Fibroblast of skin of right biceps (primary cell): ENCODE data around the gene GPC3.
A peak's percentile ranks its signal among the peaks of the same experiment; 100 is the strongest.
"Not testable (repeated sequence)": the region's sequence is repeated elsewhere in the genome, so short reads cannot be mapped to it uniquely, and the experiment has no call there.

Source experiments
- DNase-seq: peaks from one replicate; pipeline ENCODE4 v3.0.0-alpha.2; 2013

The GPC3 gene

DNA sequence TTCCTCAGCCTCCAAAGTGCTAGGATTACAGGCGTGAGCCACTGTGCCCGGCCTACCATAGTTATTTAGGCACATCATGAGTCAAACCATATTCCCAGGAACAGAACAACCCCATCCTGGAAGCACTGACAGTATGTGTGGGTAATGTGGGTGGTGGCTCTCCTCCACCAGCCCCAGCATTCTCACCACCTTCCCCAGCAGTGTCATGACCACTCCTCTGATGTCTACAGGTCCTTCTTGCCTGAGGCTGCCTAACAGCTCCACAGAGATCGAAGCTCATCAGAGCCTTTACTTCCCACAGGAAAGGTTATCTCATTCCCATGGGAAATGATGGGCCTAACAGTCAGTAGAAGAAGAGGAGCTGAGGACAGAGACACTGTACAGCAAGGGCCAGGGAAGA is 440.6 kb downstream of the GPC3 start:
- DNase-seq = no peak

DNA sequence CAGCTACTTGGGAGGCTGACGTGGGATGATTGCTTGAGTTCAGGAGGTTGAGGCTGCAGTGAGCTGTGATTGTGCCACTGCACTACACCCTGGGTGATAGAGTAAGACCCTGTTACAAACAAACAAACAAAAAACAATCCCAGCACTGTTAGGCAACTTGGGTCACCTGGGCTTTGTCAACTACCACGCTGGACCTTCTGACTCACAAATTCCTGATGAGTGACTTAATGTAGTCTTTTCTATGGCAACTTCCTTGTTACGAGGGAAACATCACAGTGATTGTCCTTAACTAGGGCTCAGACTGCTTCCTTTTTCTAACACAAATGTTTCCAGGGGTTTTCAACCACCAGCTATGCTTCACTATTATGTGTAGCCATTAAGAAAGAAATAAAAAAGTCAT is 441.3 kb downstream of the GPC3 start:
- DNase-seq = peak; percentile 75

DNA sequence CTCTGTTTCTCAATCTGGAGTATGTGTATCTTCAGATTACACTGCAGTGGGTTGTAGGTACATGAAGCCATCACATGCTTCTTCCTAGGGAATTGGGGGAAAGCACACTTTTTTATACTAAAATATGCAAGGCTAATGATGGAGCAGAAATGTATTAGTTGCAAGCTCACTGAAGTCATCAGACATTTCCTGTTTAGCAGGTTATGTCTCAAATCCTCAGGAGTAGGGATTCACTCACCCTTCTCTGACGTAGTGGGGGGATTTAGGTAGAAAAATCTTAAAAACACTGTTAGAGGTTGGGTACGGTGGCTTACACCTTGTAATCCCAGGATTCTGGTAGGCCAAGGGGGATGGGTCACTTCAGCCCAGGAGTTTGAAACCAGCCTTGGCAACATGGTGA is 441.7 kb downstream of the GPC3 start:
- no peak for DNase-seq

- peak; percentile 59 for DNase-seq
These were observed 442.9 kb downstream of the GPC3 start for GRCh38 chrX:133542476-133542875.

- DNase-seq = no peak
These were observed 444.4 kb downstream of the GPC3 start for GRCh38 chrX:133541021-133541420.

- DNase-seq = no peak
These were observed 447.2 kb downstream of the GPC3 start for GRCh38 chrX:133538148-133538547.

DNA sequence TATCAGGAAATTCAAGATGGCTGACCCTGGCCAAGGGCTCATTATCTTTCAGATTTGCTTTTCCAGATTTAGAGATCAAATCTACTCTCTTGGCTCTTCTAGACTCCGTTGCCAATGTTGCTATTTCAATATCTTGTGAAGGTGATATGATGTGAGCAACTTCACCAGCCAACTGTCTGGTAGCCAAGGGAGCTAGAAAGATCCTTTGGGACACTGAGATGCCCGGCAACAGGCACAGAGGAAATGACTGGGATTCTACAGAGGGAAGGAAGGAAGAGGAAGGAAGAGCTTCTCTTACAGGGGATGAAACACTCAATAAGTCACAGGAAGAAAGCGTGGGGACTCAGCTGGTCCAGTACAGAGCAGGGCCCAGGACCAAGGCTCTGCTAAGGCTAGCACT is 448.3 kb downstream of the GPC3 start:
- no peak for DNase-seq

GRCh38 chrX:133535066-133535465 is 450.3 kb downstream of the GPC3 start:
- DNase-seq = no peak

GRCh38 chrX:133534172-133534571 is 451.2 kb downstream of the GPC3 start:
- DNase-seq = no peak

DNA sequence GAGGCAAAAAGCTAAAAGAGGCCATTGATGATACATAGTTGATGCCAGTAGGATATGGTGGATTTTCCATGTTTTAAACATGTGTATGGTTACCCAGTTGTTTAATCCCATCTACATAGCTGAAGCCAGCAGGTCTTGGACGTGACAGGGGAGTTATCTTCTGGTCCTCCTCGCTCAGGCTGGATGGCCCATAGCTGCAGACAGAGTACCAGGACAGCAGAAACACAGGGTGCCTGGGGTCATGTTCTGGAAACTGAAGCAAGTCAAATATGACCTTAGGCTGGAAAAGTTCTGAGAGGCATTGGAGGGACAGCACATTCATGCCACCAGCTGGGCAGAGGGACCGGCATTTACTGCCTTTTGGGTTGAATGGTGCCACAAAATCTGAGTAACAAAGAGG is 452.1 kb downstream of the GPC3 start:
- DNase-seq = no peak

DNA sequence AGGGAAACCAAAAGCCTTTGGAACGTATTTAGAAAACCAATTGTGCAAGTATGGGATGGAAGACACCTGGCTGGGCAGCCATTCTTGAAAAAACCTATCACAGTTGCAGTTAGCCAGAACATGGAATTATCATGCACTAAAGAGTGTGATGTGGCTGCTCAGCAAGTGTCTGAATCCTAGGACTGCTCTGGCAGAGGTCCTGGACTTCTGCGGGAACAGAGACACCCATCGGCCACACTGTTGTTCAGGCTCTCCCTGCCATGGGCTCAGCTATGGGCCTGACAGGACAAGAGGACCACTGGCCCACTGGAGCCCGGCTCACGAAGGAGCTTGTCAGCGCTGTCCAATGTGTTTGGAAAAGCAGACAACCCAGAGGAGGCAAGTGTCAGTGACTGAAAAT is 454.4 kb downstream of the GPC3 start:
- DNase-seq = no peak

- no peak for DNase-seq
These were observed 455.8 kb downstream of the GPC3 start for GRCh38 chrX:133529578-133529977.

- no peak for DNase-seq
These were observed 457.6 kb downstream of the GPC3 start for GRCh38 chrX:133527825-133528224.

DNA sequence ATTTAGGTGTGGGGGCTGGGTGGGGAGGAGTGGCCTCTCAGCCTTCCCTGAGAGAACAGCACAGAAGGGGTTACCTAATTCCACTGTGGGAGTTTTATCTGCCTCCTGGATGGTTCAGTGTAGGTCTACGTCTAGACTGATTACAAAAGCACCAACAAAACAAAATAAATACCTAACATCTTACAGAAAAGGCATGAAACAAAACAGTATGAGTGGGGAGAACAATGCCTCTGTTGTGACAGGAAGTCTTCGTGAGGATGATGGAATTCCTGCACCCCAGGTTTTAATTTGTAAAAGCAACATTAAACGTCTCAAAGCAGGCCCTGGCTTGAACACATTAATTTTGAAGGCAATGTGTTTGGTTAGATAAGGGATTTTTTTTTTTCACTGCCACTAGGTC is 458.0 kb downstream of the GPC3 start:
- DNase-seq = no peak

GRCh38 chrX:133526773-133527172 is 458.6 kb downstream of the GPC3 start:
- DNase-seq = not testable (repeated sequence)

- no peak for DNase-seq
These were observed 461.9 kb downstream of the GPC3 start for GRCh38 chrX:133523526-133523925.

DNA sequence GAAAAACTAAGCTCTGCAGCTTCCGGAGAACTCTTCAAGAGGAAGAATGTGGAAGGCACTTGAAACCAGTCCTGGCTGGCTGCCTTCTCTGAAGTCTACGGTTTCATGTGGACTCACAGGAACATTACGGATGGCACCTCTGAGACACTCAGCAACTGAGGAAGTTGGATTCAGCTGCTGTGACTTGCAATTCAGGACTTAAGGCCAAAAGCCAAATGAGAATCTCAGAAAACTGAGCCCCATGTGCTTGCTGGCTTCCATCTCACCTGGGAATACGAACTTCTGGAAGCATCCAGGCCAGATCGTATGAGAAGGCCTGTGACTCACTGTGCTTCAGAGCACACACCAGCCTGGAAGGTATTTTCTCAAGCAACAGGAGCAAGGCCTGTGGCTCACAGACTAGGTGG is 462.3 kb downstream of the GPC3 start:
- peak; percentile 43 for DNase-seq

GRCh38 chrX:133516686-133517085 is 468.7 kb downstream of the GPC3 start:
- no peak for DNase-seq

DNA sequence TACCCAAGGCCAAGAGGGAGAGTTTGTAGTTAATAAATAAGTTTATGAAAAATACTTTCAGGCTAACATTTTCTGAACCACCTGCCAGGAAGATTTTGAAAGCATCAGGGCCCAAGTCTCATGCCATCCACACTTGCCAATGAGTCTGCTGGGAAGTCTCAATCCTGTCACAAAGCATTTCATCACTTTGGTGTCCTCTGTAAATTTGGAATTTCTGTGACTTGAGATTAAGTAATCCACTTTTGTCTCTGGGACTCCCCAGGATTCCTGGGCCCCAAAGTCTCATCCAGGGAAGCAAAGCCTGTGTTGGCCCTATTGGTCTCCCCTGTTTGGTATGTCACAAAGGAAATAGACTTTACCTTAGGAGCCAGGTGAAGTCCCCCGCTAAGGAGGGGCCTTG is 470.9 kb downstream of the GPC3 start:
- no peak for DNase-seq

DNA sequence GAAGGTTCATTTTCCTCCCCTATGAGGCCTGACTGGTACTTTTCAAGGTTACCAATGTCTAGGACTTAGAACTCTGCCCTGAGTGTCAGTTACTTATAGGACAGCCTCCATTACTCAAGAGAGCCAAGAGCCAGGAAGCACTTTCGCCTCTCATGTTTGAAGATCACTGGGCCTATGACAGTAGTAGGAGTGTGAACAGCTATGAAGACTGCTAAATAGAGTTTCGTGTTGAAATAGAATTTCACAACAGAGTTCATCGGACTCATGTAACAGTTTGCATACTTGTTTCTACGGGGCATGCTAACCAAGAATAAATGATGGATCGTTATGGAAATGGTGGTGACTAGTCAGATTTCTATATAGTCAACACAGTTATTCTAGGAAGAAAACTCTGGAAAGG is 472.3 kb downstream of the GPC3 start:
- DNase-seq = no peak

GRCh38 chrX:133511041-133511440 is 474.4 kb downstream of the GPC3 start:
- no peak for DNase-seq

DNA sequence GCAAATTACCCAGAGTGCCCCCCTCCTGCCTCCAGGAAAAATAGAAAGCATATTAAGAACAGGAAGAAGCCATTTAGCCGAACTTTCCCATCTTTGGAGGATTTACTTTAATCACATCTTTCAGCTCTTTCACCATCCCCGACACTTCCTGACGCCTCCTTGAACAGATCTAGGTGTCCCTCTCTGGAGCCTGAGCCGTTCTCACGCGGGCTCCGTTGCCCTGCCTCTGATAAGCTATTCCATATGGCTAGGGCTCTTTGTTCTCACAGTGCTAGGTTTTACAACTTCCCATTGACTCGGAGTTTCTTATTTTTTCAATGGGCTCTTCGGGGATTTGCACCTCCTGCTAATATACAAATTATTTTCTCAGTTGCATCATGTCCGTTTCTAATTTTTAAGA is 488.0 kb downstream of the GPC3 start:
- DNase-seq = no peak

DNA sequence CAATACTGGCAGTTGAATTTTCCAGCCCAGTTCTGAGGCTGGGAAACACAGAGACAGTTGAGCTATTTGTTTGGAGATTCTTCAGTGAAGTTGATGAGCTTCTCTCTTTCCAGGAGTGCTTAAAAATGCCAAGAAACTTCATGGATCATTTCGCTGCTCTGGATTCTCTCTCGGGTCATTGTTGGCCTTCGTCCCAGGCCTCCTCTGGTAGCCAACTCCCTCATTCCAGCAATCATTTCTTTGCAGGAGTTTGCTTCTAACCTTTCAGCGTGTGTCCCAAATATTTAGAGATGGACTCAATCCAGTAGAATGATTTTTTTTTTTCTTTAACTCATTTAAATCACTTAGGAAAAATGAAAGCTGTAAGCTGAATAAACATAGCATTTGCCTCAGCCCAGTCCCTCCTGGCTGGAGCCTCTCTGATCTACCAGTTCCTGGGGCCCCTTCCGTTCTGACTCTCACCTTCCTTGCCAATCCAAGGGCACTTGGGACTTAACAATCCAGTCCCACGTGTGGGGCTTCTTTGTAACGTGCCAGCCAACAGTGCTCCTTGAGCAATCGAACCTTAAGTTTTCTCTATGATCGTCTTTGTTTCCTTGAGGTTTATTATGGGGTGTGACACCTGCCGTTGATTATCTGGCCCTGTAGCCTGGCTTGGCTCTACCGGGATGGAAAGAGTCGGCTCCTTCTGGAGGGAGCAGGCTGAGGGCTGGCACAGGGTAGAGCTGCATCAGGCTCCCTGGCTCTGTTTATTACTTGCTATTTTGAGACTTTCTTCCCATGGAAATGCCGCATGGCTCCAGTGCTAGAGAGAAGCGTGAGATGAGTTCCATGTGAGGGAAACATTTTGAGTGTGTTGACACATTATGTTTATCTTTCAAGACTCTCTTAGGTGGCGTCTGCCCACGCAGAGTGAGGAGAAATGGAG is 489.7 kb downstream of the GPC3 start:
- peak; percentile 84 for DNase-seq

- no peak for DNase-seq
These were observed 492.0 kb downstream of the GPC3 start for GRCh38 chrX:133493366-133493765.

DNA sequence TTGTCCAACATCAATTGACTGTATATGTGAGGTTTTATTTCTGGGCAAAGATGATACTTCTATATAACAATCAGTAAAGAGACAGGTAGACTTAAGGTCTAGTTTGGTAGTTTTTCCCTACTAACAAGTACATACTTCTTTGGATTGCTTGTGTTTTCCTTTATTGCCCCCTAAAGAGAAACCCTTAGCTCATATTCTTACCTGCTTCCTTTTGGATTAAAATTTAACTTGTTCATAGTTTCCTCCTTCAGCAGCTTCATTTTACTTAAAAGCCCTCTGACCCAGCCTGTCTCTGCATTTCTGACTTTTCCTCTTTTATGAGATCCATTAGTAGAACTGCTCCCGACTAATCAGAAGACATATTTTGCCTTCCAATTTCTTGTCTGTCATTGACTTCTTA is 494.4 kb downstream of the GPC3 start:
- no peak for DNase-seq
